ENCODE results near the gene EIF5.

GRCh38 chr14:103286968-103287850, 46.8 kb upstream of the EIF5 start:
- TF ChIP-seq CTCF (conservative IDR thresholded peaks at IDR 0.05; ENCODE audit: low read length) (no peak), EZH2phosphoT487 (IDR thresholded peaks at IDR 0.05; ENCODE audit: borderline replicate concordance) (no peak)
